Astrocyte (in vitro differentiated cells and primary cell): ENCODE data around the gene GSTA3.

Experiments used
- EZH2 ChIP-seq: IDR thresholded peaks from 2 replicates; pipeline ENCODE4 v1.6.1; 2012; ENCODE audit warnings: mild to moderate bottlenecking, low read length, inconsistent platforms; ENCODE audit not compliant: insufficient read depth
- TF ChIP-seq, protein P1 (sequence below): IDR thresholded peaks from 2 replicates; pipeline ENCODE4 v1.5.1; 2011; ENCODE audit warnings: low read depth, mild to moderate bottlenecking, inconsistent platforms, low read length, moderate library complexity; ENCODE audit not compliant: insufficient read depth

DNA sequence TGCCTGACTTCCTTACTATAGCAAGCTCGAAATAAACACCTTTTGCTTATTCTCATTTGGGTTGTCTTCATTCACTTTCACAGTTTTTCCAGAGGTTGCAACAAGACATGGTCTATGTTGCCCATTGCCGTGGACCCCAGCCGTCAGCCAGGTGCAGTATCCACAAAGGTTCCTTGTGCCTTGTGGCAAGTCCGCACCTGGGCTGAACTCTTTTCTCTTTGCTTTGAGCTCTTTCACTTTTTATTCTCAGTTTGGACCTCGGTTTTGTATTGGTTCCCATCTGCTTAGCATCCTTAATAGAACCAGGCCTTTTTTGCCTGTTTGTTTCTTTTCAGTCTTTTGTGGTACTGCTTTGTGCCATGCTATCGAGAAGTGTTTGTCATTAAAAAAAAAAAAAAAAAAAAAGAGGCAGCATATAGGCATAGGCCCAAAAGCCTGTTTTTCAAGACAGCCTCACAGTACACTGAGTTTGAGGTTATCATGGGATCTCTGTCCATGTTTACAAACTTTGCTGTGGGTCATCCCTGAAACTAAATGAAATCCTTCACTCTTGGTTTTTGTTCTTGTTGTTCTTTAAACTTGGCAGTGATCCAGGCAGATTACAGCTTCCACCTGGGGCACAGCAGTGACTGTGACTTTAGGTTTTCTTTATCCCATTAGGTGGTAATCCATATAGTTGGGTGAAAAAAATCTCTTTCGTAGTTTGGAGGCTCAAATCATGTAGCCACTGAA lies 33.3 kb downstream of the GSTA3 start:
- TF ChIP-seq, protein P1, sequence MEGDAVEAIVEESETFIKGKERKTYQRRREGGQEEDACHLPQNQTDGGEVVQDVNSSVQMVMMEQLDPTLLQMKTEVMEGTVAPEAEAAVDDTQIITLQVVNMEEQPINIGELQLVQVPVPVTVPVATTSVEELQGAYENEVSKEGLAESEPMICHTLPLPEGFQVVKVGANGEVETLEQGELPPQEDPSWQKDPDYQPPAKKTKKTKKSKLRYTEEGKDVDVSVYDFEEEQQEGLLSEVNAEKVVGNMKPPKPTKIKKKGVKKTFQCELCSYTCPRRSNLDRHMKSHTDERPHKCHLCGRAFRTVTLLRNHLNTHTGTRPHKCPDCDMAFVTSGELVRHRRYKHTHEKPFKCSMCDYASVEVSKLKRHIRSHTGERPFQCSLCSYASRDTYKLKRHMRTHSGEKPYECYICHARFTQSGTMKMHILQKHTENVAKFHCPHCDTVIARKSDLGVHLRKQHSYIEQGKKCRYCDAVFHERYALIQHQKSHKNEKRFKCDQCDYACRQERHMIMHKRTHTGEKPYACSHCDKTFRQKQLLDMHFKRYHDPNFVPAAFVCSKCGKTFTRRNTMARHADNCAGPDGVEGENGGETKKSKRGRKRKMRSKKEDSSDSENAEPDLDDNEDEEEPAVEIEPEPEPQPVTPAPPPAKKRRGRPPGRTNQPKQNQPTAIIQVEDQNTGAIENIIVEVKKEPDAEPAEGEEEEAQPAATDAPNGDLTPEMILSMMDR, result no peak
- no peak for TF ChIP-seq EZH2
